ENCODE measurements around the gene OMD.

Gene OMD

GRCh38 chr9:92378865-92379560 is 45.3 kb downstream of the OMD start:
- no peaks in the 10 kb centered on the region for H3K9me3 ChIP-seq (ENCODE audit: control insufficient read depth in 5 of 5, low read length in 5 of 5)
- no peak overlapping the region for H3K27ac ChIP-seq (ENCODE audit: low read depth, low read length)
- H3K27me3 ChIP-seq (ENCODE audit: control insufficient read depth in 5 of 5, insufficient read depth in 4 of 5, low read length in 5 of 5): no peaks in the 10 kb centered on the region
- H3K36me3 ChIP-seq (ENCODE audit: control insufficient read depth in 5 of 5, insufficient read depth in 5 of 5, low read length in 5 of 5): peaks cover 0 to 2% (median 0%) of the 10 kb centered on the region in 5 donors
- H3K4me3 ChIP-seq (ENCODE audit: low read depth in 1 of 5, low read length in 5 of 5): no peak overlapping the region
- H3K4me1 ChIP-seq (ENCODE audit: control insufficient read depth in 5 of 5, insufficient read depth in 5 of 5, low read length in 5 of 5): no peaks in the 10 kb centered on the region
- H3K9ac ChIP-seq (ENCODE audit: low read length in 5 of 5): no peak overlapping the region

GRCh38 chr9:92377876-92378275 is 46.4 kb downstream of the OMD start:
- H3K4me1 ChIP-seq (ENCODE audit: control insufficient read depth in 5 of 5, insufficient read depth in 5 of 5, low read length in 5 of 5): no peaks in the 10 kb centered on the region
- no peaks in the 10 kb centered on the region for H3K27me3 ChIP-seq (ENCODE audit: control insufficient read depth in 5 of 5, insufficient read depth in 4 of 5, low read length in 5 of 5)
- no peaks in the 10 kb centered on the region for H3K9me3 ChIP-seq (ENCODE audit: control insufficient read depth in 5 of 5, low read length in 5 of 5)
- H3K36me3 ChIP-seq (ENCODE audit: control insufficient read depth in 5 of 5, insufficient read depth in 5 of 5, low read length in 5 of 5): peaks cover 0 to 2% (median 0%) of the 10 kb centered on the region in 5 donors
- no peak overlapping the region for H3K27ac ChIP-seq (ENCODE audit: low read depth, low read length)
- no peak overlapping the region for H3K9ac ChIP-seq (ENCODE audit: low read length in 5 of 5)
- H3K4me3 ChIP-seq (ENCODE audit: low read depth in 1 of 5, low read length in 5 of 5): no peak overlapping the region

GRCh38 chr9:92373167-92373566 is 51.1 kb downstream of the OMD start:
- Histone ChIP-seq H3K4me1 (ENCODE audit: control insufficient read depth in 5 of 5, insufficient read depth in 5 of 5, low read length in 5 of 5) (no peaks in the 10 kb centered on the region), H3K9me3 (ENCODE audit: control insufficient read depth in 5 of 5, low read length in 5 of 5) (peaks cover 0 to 3% (median 0%) of the 10 kb centered on the region in 5 donors), H3K4me3 (ENCODE audit: low read depth in 1 of 5, low read length in 5 of 5) (no peak overlapping the region), H3K27me3 (ENCODE audit: control insufficient read depth in 5 of 5, insufficient read depth in 4 of 5, low read length in 5 of 5) (no peaks in the 10 kb centered on the region), H3K36me3 (ENCODE audit: control insufficient read depth in 5 of 5, insufficient read depth in 5 of 5, low read length in 5 of 5) (no peaks in the 10 kb centered on the region), H3K9ac (ENCODE audit: low read length in 5 of 5) (no peak overlapping the region), H3K27ac (ENCODE audit: low read depth, low read length) (no peak overlapping the region)

- Histone ChIP-seq H3K36me3 (ENCODE audit: control insufficient read depth in 5 of 5, insufficient read depth in 5 of 5, low read length in 5 of 5) (no peaks in the 10 kb centered on the region), H3K4me1 (ENCODE audit: control insufficient read depth in 5 of 5, insufficient read depth in 5 of 5, low read length in 5 of 5) (no peaks in the 10 kb centered on the region), H3K27ac (ENCODE audit: low read depth, low read length) (no peak overlapping the region), H3K9ac (ENCODE audit: low read length in 5 of 5) (no peak overlapping the region), H3K27me3 (ENCODE audit: control insufficient read depth in 5 of 5, insufficient read depth in 4 of 5, low read length in 5 of 5) (no peaks in the 10 kb centered on the region), H3K9me3 (ENCODE audit: control insufficient read depth in 5 of 5, low read length in 5 of 5) (peaks cover 0 to 3% (median 0%) of the 10 kb centered on the region in 5 donors), H3K4me3 (ENCODE audit: low read depth in 1 of 5, low read length in 5 of 5) (no peak overlapping the region)
Measured at GRCh38 chr9:92369075-92369474, 55.2 kb downstream of the OMD start.

All from subcutaneous abdominal adipose tissue (tissue), 5 donors.